ENCODE measurements around the gene CHAT.

DNA sequence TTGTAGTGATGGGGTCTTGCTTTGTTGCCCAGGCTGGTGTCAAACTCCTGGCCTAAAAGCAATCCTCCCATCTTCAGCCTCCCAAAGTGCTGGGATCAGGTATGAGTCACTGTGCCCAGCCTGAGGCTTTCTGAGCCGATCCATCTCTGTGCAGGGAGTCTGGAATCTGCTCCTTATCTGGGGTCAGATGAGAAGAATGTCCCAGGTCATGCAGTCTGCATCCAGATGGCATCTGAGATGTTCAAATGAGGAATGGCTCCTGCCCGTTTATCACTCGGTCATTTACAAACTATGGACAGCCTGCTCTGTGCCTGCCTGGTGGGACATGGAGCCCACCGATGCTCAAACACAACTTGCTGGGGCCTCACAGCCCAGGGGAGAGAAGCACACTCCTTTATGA, 14.9 kb upstream of the CHAT start:
- TF ChIP-seq POLR2A (IDR thresholded peaks at IDR 0.05) (no peak), POLR2AphosphoS5 (IDR thresholded peaks at IDR 0.05) (no peak)
- TF ChIP-seq, protein P1, sequence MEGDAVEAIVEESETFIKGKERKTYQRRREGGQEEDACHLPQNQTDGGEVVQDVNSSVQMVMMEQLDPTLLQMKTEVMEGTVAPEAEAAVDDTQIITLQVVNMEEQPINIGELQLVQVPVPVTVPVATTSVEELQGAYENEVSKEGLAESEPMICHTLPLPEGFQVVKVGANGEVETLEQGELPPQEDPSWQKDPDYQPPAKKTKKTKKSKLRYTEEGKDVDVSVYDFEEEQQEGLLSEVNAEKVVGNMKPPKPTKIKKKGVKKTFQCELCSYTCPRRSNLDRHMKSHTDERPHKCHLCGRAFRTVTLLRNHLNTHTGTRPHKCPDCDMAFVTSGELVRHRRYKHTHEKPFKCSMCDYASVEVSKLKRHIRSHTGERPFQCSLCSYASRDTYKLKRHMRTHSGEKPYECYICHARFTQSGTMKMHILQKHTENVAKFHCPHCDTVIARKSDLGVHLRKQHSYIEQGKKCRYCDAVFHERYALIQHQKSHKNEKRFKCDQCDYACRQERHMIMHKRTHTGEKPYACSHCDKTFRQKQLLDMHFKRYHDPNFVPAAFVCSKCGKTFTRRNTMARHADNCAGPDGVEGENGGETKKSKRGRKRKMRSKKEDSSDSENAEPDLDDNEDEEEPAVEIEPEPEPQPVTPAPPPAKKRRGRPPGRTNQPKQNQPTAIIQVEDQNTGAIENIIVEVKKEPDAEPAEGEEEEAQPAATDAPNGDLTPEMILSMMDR (IDR thresholded peaks at IDR 0.05): no peak
